Measurements from ENCODE around the gene TCF19.
A peak's percentile ranks its signal among the peaks of the same experiment; 100 is the strongest.
"Not testable (repeated sequence)": the region's sequence is repeated elsewhere in the genome, so short reads cannot be mapped to it uniquely, and the experiment has no call there.

The TCF19 gene

DNA sequence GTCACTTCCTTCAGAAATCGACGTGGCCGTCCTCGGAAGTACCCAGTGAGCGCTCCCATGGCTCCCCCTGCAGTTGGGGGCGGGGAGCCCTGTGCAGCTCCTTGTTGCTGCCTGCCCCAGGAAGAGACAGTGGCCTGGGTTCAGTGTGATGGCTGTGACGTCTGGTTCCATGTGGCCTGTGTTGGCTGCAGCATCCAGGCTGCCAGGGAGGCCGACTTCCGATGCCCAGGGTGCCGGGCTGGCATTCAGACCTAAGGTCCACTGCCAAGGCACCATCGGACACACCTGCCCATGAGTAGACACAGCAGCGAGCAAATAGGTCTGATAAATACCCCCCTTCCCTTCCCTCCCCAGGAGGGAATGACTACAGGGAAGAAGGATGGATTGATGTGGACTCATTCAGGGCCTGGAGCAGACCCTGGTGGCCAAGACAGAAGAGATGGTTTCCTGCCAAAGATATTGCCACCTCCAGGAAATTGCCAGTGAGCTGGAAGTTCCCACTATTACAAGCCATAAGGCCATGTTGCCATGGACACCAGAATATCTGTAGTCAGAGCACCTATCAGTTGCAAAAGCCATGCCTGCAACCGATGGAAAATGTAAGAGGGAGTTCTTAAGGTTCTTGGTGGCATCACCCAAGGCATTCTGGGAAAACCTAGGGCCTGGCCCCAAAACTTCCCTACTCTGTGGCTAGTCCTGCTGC, 4.2 kb downstream of the TCF19 start:
- DNase-seq: no peak

GRCh38 chr6:31163922-31164321, 5.5 kb downstream of the TCF19 start:
- DNase-seq: peak; percentile 44

DNA sequence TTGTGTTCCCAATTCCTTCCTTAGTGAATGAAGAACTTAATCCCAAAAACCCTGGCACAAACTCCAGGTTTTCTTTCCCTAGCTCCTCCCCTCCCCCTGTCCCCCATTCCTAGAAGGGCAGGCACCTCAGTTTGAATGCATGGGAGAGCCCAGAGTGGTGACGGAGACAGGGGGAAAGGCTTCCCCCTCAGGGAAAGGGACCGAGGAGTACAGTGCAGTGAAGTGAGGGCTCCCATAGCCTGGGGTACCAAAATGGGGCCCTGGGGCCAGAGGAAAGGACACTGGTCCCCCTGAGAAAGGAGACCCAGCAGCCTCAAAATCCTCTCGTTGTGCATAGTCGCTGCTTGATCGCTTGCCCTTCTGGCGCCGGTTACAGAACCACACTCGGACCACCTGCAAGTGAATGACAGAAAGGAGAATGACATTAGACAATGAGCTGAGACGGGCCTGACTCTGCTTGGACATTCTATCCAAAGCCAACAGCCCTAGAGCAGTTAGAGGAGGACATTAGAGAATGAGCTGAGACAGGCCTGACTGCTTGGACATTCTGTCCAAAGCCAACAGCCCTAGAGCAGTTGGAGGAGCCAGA, 6.2 kb downstream of the TCF19 start:
- not testable (repeated sequence) for DNase-seq

DNA sequence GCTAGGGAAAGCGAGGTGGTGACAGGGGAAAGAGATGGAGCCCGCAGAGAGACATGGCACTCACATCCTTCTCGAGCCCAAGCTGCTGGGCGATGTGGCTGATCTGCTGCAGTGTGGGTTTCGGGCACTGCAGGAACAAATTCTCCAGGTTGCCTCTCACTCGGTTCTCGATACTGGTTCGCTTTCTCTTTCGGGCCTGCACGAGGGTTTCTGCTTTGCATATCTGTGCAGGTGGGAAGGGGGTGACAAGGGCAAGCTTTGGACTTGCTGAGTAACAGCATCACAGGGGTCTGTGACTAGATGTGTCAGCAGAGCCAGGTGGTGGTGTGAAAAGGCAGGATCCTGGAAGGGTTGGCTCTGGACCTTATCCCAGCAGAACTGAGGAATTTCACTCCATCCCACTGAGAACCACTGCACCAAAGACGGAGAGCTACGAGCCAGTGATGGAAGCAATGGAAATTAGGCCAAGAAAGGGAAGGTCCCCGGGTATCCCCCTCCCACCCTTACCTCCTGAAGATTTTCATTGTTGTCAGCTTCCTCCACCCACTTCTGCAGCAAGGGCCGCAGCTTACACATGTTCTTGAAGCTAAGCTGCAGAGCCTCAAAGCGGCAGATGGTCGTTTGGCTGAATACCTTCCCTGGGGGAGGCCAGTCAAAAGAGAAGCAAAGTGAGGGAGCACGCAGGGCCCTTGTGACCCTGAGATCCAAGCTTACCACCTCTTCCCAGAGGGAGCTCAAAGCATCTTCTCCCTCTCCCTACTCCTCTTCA, 6.9 kb downstream of the TCF19 start:
- not testable (repeated sequence) for DNase-seq

- DNase-seq: no peak
Measured at GRCh38 chr6:31165986-31166385, 7.6 kb downstream of the TCF19 start.

DNA sequence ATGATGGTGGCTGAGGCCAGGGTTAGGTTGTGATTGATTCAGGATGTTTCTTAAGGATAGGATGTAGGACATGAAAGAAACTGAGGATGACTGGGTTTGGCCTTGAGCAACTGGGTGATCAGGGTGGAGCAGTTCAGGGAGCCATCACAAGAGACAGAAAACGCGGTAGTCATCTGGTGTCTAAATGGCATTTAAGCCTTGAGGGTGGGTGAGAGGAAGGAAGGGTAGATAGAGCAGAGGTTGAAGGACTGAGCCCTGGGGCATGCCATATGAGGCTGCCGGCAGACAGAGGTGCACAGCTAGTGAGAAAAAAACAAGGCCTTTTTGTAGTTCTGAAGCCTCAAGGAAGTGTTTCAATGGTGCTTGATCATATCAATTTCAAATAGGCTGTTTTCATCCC, 10.2 kb downstream of the TCF19 start:
- no peak for DNase-seq

- DNase-seq: no peak
Measured at GRCh38 chr6:31169123-31169857, 10.9 kb downstream of the TCF19 start.

GRCh38 chr6:31169858-31170599, 11.6 kb downstream of the TCF19 start:
- not testable (repeated sequence) for DNase-seq

DNA sequence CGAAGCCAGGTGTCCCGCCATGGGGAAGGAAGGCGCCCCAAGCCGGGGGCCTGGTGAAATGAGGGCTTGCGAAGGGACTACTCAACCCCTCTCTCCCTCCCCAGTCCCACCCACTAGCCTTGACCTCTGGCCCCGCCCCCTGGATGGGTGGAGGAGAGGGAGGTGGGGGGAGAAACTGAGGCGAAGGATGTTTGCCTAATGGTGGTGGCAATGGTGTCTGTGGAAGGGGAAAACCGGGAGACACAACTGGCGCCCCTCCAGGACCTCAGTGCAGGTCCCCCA, 12.2 kb downstream of the TCF19 start, which contains the start of gene POU5F1:
Gene POU5F1 (minus strand): TSS at position 83 of the 282 bp plus-strand sequence. CDS start 62 bp downstream, at position 21.
- DNase-seq: no peak

GRCh38 chr6:31170987-31171671, 12.7 kb downstream of the TCF19 start:
- no peak for DNase-seq

- no peak for DNase-seq
Measured at GRCh38 chr6:31171931-31172905, 13.8 kb downstream of the TCF19 start.

GRCh38 chr6:31172973-31173384, 14.6 kb downstream of the TCF19 start:
- DNase-seq: no peak

DNA sequence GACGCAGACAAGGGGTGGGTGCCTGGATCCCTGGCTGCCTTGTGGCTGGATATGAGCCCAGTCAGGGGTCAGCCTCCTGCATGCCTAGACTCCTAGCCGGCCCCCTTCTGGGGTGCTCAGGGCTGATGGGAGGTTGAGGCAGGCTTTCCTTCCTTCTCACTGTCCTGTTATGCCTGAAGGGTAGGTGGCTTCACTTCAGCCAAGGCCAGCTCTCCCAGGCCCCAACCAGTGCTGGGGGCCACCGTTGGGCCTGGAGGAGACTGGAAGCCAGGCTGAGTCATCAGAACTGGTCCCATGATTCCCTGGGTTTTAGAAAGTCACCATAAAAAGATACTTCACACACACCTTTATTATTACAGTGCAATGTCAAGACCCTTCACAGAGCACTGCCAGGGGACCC, 15.0 kb downstream of the TCF19 start:
- DNase-seq: no peak

DNA sequence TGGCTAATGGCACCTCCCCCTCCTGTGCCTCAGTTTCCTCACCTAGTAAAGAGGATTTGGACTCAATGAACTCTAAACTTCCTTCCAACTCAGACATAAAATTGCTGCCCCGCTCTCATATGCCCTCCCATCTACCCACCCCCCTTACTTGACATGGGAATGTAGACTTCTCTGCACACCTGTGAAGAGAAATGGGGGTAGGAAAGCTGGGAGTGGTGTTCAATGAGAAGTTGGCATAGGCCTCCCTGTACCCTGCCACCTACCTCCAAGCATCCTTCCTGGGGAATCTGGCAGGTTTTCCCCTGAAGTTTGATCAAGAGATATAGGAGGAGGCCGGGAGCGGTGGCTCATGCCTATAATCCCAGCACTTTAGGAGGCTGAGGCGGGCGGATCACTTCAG, 16.0 kb downstream of the TCF19 start:
- no peak for DNase-seq

GRCh38 chr6:31175971-31176370, 17.6 kb downstream of the TCF19 start:
- no peak for DNase-seq

GRCh38 chr6:31178143-31179041, 20.0 kb downstream of the TCF19 start:
- DNase-seq: peak; percentile 36

DNA sequence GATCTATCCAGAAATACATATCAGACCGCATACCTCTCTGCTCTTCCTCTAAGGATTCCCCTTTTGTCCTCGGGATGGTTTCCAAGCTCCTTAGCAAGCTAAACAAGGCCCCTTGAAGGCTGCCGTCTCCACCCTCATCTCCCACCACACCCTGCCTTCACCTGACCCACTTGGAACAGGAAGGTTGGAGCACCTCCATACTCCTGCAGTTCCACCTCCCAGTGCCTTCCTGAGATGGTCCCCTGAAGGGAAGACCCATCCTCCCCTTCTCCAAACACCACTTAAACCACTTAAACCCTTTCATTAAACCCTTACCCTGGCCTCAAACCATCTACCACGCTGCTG, 20.6 kb downstream of the TCF19 start:
- DNase-seq: no peak

DNA sequence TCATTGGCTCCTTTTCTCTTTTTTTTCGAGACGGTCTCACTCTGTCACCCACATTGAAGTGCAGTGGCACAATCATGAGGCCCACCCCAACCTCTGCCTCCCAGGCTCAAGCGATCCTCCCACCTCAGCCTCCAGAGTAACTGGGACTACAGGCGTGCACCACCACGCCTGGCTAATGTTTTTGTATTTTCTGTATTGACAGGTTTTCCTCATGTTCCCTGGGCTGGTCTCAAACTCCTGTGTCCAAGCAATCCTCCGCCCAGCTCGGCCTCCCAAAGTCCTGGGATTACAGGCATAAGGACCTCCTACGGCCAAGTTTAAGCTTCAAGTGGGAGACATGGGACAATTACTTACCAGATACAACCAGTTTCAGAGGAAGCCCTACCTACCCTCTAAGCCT, 21.5 kb downstream of the TCF19 start:
- DNase-seq: no peak

DNA sequence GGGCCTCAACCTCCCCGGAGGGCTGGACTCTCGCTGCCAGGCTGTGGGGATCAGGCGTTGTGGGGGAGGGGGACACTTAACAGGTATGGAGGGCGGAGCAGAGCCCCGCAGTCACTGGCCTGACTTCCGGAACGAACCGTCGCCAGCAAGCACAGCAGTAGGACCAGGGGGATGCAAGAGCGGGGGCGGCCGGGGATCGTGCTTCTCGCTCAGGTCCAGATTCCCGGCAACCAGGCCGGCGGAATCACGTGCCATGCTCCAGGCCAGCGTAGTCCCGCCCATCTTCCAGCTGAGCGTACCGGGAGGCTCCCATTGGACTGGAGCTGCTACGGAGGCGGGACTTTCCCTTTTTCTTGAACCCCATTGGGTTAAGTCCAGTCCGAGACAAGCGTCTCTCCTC, 22.1 kb downstream of the TCF19 start:
- peak; percentile 86 for DNase-seq

DNA sequence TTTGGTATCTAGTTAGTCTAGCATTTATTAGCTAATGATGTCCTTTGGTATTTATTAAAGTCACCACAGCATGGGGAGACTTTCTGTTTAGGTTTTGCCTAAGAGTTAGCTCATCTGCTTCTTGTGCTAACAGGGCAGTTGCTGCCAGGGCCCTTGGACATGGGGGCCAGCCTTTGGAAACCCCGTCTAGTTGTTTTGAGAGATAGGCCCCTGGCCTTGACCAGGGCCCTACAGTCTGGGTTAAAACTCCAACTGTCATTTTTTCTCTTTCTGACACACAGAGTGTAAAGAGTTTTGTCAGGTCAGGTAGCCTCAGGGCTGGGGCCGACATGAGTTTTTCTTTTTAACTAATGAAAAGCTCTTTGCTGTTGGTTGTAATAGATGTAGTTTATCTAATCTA, 24.9 kb downstream of the TCF19 start:
- not testable (repeated sequence) for DNase-seq

Data from RPMI8226 (cell line).